ENCODE results near the gene MRLN.
"Not testable (repeated sequence)": the region's sequence is repeated elsewhere in the genome, so short reads cannot be mapped to it uniquely, and the experiment has no call there.

MRLN gene

DNA sequence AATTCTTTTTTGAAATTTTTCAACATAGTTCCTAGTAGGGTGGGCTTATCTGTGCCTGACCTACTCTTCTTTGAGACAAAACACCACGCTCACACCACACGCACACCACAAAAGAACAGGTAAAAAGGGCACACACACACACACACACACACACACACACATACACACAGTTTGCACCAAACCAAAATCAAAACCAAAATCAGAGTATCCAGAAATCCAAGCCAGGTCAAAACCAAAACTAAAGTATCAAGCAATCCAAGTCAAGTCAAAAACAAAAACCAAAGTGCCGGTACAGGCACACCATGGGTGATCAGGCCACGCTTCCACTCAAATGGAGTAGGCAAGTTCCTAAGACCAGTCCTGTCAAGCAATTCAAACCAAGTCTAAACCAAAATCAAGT, 20.4 kb downstream of the MRLN start:
- H3K4me1 Mint-ChIP-seq (ENCODE audit: low read depth); H3K36me3 Mint-ChIP-seq (ENCODE audit: low read depth); H3K27me3 Mint-ChIP-seq; H3K27ac Mint-ChIP-seq; H3K9me3 Mint-ChIP-seq; H3K4me3 Mint-ChIP-seq: not testable (repeated sequence)

GRCh38 chr10:59729167-59729566, 24.1 kb downstream of the MRLN start:
- not testable (repeated sequence) for H3K27ac Mint-ChIP-seq; H3K4me3 Mint-ChIP-seq; H3K9me3 Mint-ChIP-seq; H3K36me3 Mint-ChIP-seq (ENCODE audit: low read depth); H3K4me1 Mint-ChIP-seq (ENCODE audit: low read depth); H3K27me3 Mint-ChIP-seq

- no peak overlapping the region for H3K4me3 Mint-ChIP-seq
- peaks cover 14% of the 10 kb centered on the region for H3K27me3 Mint-ChIP-seq
- H3K9me3 Mint-ChIP-seq, result peaks cover 5% of the 10 kb centered on the region
- no peak overlapping the region for H3K27ac Mint-ChIP-seq
- H3K4me1 Mint-ChIP-seq (ENCODE audit: low read depth), result no peaks in the 10 kb centered on the region
- H3K36me3 Mint-ChIP-seq (ENCODE audit: low read depth), result no peaks in the 10 kb centered on the region
Measured at GRCh38 chr10:59724098-59724938, 28.9 kb downstream of the MRLN start.

- Mint-ChIP-seq H3K4me3 (no peak overlapping the region), H3K9me3 (peaks cover 5% of the 10 kb centered on the region), H3K27me3 (peaks cover 27% of the 10 kb centered on the region), H3K4me1 (ENCODE audit: low read depth) (no peaks in the 10 kb centered on the region), H3K36me3 (ENCODE audit: low read depth) (no peaks in the 10 kb centered on the region), H3K27ac (no peak overlapping the region)
Measured at GRCh38 chr10:59720377-59720776, 32.9 kb downstream of the MRLN start.

DNA sequence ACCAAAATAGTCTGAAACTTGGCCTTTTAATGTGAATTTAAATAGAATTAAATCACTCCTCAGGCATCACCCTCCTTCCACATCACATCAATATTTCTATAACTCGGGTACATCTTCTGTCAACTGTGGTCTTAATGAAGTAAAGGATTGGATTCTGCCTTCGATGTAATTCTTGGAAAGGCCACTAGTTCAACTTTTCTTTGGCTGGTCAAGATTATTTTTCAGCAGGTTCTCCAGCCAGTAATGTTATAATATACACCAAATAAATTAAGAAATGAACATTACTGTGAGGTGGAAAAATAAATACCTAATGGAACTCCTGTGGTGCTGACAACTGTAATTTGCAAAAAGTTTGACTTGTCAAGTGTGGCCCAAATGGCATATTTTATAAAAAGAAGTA, 33.9 kb downstream of the MRLN start:
- Mint-ChIP-seq H3K27ac (no peak overlapping the region), H3K9me3 (peaks cover 5% of the 10 kb centered on the region), H3K36me3 (ENCODE audit: low read depth) (no peaks in the 10 kb centered on the region), H3K4me3 (no peak overlapping the region), H3K4me1 (ENCODE audit: low read depth) (no peaks in the 10 kb centered on the region), H3K27me3 (peaks cover 28% of the 10 kb centered on the region)

DNA sequence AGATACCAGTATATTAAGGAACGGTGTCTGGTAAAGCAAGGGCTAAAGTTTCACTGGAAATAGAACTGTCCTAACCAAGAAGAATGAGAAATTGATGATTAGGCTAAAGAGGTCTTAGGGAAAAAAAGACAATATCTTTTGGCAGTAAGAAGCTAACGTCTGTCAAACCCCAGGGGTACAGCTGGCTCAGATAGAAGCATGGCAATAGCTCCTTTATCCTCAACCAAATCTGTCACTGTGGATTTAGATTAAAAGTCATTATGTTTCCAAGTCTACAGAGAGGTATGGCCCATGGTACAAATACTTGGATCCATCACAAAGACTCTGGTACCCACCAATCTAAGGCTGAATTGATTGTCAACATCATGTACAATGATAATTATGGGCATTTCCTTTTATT, 35.0 kb downstream of the MRLN start:
- peaks cover 5% of the 10 kb centered on the region for H3K9me3 Mint-ChIP-seq
- H3K27ac Mint-ChIP-seq, result no peak overlapping the region
- H3K27me3 Mint-ChIP-seq, result peaks cover 38% of the 10 kb centered on the region
- no peaks in the 10 kb centered on the region for H3K4me1 Mint-ChIP-seq (ENCODE audit: low read depth)
- no peaks in the 10 kb centered on the region for H3K36me3 Mint-ChIP-seq (ENCODE audit: low read depth)
- H3K4me3 Mint-ChIP-seq, result no peak overlapping the region

DNA sequence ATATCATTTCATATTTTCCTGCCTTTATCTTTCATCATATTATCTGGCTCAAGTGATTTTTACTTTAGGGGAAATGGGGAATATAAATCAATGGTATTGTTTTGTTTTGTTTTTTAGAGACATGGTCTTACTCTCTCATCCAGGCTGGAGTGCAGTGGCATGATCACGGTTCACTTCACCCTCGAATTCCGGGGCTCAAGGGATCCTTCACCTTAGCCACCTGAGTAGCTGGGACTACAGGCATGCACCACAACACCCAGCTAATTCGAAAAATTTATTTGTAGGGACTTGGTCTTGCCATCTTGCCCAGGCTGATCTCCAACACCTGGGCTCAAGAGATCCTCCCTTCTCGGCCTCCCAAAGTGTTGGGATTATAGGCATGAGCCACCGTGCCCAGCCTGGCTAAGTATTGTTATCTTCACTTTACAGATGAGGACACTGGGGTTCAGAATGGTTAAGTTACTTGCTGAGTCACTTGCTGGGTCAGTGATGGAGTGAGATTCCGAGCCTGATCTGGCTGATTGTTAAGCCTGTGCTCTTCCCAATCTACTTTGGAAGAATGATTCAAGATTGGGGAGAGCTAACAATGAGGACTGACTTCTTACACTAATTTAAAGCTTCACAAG, 39.9 kb downstream of the MRLN start:
- H3K4me1 Mint-ChIP-seq (ENCODE audit: low read depth), result peaks cover 3% of the 10 kb centered on the region

GRCh38 chr10:59711871-59712494, 41.3 kb downstream of the MRLN start:
- Mint-ChIP-seq H3K4me3 (no peak overlapping the region), H3K4me1 (ENCODE audit: low read depth) (peaks cover 3% of the 10 kb centered on the region), H3K27ac (no peak overlapping the region), H3K9me3 (no peaks in the 10 kb centered on the region), H3K27me3 (peaks cover 60% of the 10 kb centered on the region), H3K36me3 (ENCODE audit: low read depth) (no peaks in the 10 kb centered on the region)

More for the DNA sequence above, 39.9 kb downstream of the MRLN start:
- H3K27ac Mint-ChIP-seq, result no peak overlapping the region
- no peaks in the 10 kb centered on the region for H3K9me3 Mint-ChIP-seq
- no peak overlapping the region for H3K4me3 Mint-ChIP-seq
- H3K27me3 Mint-ChIP-seq, result peaks cover 56% of the 10 kb centered on the region
- H3K36me3 Mint-ChIP-seq (ENCODE audit: low read depth), result no peaks in the 10 kb centered on the region

- peak within 1 kb of the TSS; percentile 67 for H3K4me3 Mint-ChIP-seq
- peaks cover 62% of the 10 kb centered on the region for H3K27me3 Mint-ChIP-seq
- H3K36me3 Mint-ChIP-seq (ENCODE audit: low read depth), result no peaks in the 10 kb centered on the region
- H3K27ac Mint-ChIP-seq, result no peak within 1 kb of the TSS
- no peaks in the 10 kb centered on the region for H3K9me3 Mint-ChIP-seq
- peaks cover 3% of the 10 kb centered on the region for H3K4me1 Mint-ChIP-seq (ENCODE audit: low read depth)
Measured at GRCh38 chr10:59709395-59710125, 43.7 kb downstream of the MRLN start, which contains the start of gene SLC16A9. Gene SLC16A9 (minus strand): TSS chr10:59709850. CDS start chr10:59684291, 25,559 bp downstream.

DNA sequence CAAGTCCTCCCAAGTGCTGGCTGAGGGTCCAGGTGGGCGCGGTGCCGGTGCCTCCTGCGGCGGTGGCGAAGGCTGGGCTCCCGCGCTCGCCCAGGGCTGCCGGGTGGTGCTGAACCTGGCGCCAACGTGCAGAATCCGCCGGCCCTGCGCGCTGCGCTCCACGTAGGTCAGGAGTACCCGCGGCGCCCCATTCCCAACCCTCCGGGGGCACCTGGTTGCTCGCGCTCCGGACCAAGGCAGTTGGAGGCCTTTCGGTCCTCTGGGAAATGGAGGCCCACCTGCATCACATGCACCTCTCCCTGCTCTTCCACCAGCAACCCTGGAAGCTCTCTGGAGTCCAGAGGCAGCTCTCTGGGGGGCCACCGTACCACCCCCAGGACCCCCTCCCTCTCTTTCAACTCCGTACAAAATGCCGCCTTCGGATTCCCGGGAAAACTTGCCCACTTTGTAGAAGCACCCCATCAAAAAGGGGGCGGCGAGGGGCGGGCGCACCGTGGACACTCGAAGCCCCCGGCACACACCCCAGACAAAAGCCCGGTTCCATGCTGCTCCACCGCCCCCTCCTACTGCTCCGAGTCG, 44.4 kb downstream of the MRLN start:
- Mint-ChIP-seq H3K4me3 (peak overlapping the region; percentile 67), H3K4me1 (ENCODE audit: low read depth) (peaks cover 3% of the 10 kb centered on the region), H3K9me3 (no peaks in the 10 kb centered on the region), H3K27me3 (peaks cover 61% of the 10 kb centered on the region), H3K27ac (no peak overlapping the region), H3K36me3 (ENCODE audit: low read depth) (peaks cover 3% of the 10 kb centered on the region)

DNA sequence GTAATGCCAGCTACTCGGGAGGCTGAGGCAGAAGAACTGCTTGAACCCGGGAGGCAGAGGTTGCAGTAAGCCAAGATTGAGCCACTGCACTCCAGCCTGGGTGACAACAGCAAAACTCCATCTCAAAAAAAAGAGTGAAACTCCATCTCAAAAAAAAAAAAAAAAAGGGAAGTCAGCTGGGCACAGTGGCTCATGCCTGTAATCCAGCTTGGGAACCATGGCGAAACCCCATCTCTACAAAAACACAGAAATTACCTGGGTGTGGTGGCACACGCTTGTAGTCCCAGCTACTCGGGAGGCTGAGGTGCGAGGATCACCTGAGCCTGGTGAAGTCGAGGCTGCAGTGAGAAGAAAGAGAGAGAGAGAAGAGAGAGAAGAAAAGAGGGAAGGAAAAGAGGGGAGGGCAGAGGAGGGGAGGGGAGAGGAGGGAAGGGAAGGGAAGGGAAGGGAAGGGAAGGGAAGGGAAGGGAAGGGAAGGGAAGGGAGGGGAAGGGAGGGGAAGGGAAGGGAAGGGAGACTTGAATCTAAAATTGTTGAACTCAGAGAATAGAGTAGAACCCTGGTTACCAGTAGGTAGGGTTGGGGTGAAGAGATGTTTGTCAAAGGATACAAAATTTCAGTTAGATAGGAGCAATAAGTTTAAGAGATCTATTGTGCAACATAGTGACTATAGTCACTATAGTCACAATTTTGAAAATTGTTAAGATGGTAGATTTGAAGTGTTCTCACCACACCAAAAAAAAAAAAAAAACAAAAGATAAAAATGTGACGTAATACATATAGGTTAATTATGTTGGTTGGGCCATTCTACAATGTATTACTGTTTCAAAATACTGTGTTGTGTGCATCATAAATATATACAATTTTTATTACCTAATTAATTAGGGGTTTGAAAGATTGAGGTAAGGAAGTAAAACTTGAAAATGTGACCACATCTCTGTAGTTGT, 46.1 kb downstream of the MRLN start:
- Mint-ChIP-seq H3K4me3 (no peak overlapping the region), H3K4me1 (ENCODE audit: low read depth) (peaks cover 3% of the 10 kb centered on the region), H3K36me3 (ENCODE audit: low read depth) (peaks cover 3% of the 10 kb centered on the region), H3K27me3 (peaks cover 48% of the 10 kb centered on the region), H3K9me3 (no peaks in the 10 kb centered on the region), H3K27ac (no peak overlapping the region)

DNA sequence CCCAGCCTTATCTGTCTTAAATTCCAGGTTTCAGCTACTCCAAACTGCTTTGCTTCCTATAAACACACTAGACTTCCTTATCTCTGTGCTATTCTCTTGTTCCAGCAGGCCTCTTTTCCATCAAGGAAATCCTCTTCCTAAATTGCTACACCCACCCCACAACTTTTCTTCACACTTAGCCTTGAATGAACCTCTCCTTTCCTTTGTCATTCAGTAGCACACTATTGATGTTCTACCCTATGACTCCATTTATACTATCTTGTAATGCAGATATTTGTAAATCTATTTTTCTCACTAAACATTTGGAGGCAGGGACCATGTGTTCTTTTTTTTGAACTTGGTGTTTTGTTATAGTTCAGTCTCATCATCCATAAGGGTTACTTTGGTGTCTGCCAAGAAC, 47.3 kb downstream of the MRLN start:
- Mint-ChIP-seq H3K36me3 (ENCODE audit: low read depth) (peaks cover 3% of the 10 kb centered on the region), H3K4me1 (ENCODE audit: low read depth) (peaks cover 3% of the 10 kb centered on the region), H3K9me3 (no peaks in the 10 kb centered on the region), H3K4me3 (no peak overlapping the region), H3K27ac (no peak overlapping the region), H3K27me3 (peaks cover 45% of the 10 kb centered on the region)

- no peaks in the 10 kb centered on the region for H3K4me1 Mint-ChIP-seq (ENCODE audit: low read depth)
- no peak overlapping the region for H3K4me3 Mint-ChIP-seq
- H3K27me3 Mint-ChIP-seq, result peaks cover 38% of the 10 kb centered on the region
- no peak overlapping the region for H3K27ac Mint-ChIP-seq
- H3K9me3 Mint-ChIP-seq, result no peaks in the 10 kb centered on the region
- H3K36me3 Mint-ChIP-seq (ENCODE audit: low read depth), result peaks cover 3% of the 10 kb centered on the region
Measured at GRCh38 chr10:59704630-59705029, 48.6 kb downstream of the MRLN start.

GRCh38 chr10:59702347-59702746, 50.9 kb downstream of the MRLN start:
- Mint-ChIP-seq H3K36me3 (ENCODE audit: low read depth) (peaks cover 3% of the 10 kb centered on the region), H3K27me3 (peaks cover 32% of the 10 kb centered on the region), H3K9me3 (no peaks in the 10 kb centered on the region), H3K4me1 (ENCODE audit: low read depth) (no peaks in the 10 kb centered on the region), H3K27ac (no peak overlapping the region), H3K4me3 (no peak overlapping the region)

All from stimulated activated naive CD8-positive, alpha-beta T cell treated with anti-CD3 and anti-CD28 coated beads, Interleukin-15, Interleukin-2, amounts not matched to agents 100 ng/mL and 50 ng/mL, for 24 hours (primary cell).